GM18858 (cell line): ENCODE results near the gene PAX5.

Experiments used
- ATAC-seq: cut with Tn5 transposase; IDR thresholded peaks from one replicate; pipeline ENCODE4 v1.9.1; 2021; ENCODE audit not compliant: unreplicated experiment

Gene PAX5

DNA sequence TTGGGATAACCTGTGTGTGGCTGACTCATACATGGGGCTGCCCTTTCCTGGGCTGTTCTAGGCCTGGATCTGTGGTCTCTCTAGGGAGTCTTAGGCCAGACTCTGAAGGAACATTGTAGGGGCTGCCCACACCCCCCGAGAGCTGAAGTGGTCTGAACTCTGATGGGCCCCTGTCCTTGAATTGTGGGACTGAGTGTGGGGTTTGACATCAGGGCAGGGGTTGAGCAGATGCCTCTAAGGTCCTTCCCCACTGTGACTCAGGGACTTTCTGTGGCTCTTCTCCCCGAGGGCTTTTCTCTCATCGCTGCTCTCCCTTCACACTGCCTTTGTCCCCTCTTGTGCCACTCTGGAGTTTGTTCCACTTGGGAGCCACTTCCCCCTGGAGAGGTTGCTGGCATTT is 246.4 kb downstream of the PAX5 start:
- no peak for ATAC-seq
